Neuron (in vitro differentiated cells): ENCODE measurements around the gene TP53I13.

Source experiments
- H2AFZ ChIP-seq: one replicate; pipeline ENCODE4 v1.6.1; 2013; ENCODE audit warnings: low read depth, mild to moderate bottlenecking, inconsistent platforms, low read length, moderate library complexity
- H3K27me3 ChIP-seq: one replicate; pipeline ENCODE4 v1.6.1; 2013; ENCODE audit warnings: low read length; ENCODE audit not compliant: insufficient read depth
- H3K36me3 ChIP-seq: one replicate; pipeline ENCODE4 v1.6.1; 2013; ENCODE audit warnings: low read length; ENCODE audit not compliant: insufficient read depth
- H3K4me1 ChIP-seq: one replicate; pipeline ENCODE4 v1.6.1; 2013; ENCODE audit warnings: low read length; ENCODE audit not compliant: insufficient read depth
- H3K4me3 ChIP-seq: 2 replicates; pipeline ENCODE4 v1.5.1; 2013; ENCODE audit warnings: mild to moderate bottlenecking, low read length, moderate library complexity
- H3K9me3 ChIP-seq: one replicate; pipeline ENCODE4 v1.6.1; 2013; ENCODE audit warnings: low read length

Gene TP53I13

DNA sequence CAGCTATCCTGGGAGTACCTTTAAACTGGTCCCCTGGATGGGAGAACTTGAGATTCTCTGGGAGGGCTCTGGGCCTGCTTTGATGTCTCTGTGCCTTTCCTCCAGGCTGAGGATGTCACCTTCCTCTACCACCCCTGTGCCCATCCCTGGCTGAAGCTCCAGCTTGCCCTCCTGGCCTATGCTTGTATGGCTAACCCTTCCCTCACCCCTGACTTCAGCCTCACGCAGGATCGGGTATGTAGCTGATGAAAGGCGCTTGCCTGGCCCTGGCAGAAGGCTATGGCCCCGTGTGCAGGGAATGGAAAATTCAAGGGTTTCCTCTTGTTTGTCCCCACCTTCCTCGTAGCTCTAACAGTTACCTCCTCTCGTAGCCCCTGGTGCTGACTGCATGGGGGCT is 3.0 kb downstream of the TP53I13 start:
- Histone ChIP-seq H3K9me3 (no peaks in the 10 kb centered on the region), H3K4me1 (peaks cover 8% of the 10 kb centered on the region), H3K27me3 (no peaks in the 10 kb centered on the region), H2AFZ (no peak overlapping the region), H3K4me3 (no peak overlapping the region), H3K36me3 (peaks cover 52% of the 10 kb centered on the region)

DNA sequence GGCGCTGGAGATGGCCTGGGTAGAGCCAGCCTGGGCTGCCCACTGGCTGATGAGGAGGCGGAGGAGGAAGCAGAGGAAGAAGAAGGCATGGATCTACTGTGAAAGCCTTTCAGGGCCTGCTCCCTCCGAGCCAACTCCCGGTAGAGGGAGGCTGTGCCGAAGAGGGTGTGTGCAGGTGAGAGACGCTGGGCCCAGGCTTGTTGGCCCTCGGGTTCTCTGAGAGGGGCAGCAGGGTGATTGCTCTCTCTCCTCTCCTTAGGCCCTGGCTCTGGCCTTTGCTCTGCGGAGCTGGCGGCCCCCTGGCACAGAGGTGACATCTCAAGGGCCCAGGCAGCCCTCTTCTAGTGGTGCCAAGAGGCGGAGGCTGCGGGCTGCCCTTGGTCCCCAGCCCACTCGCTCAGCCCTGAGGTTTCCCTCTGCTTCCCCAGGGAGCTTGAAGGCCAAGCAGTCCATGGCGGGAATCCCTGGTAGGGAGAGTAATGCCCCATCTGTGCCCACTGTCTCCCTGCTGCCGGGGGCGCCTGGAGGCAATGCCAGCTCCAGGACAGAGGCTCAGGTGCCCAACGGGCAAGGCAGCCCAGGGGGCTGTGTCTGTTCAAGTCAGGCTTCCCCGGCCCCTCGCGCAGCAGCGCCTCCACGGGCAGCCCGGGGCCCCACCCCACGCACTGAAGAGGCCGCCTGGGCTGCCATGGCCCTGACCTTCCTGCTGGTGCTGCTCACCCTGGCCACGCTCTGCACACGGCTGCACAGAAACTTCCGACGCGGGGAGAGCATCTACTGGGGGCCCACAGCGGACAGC is 3.6 kb downstream of the TP53I13 start:
- Histone ChIP-seq H3K27me3 (no peaks in the 10 kb centered on the region), H3K4me1 (peaks cover 8% of the 10 kb centered on the region), H2AFZ (no peak overlapping the region), H3K36me3 (peaks cover 58% of the 10 kb centered on the region), H3K4me3 (no peak overlapping the region), H3K9me3 (no peaks in the 10 kb centered on the region)

DNA sequence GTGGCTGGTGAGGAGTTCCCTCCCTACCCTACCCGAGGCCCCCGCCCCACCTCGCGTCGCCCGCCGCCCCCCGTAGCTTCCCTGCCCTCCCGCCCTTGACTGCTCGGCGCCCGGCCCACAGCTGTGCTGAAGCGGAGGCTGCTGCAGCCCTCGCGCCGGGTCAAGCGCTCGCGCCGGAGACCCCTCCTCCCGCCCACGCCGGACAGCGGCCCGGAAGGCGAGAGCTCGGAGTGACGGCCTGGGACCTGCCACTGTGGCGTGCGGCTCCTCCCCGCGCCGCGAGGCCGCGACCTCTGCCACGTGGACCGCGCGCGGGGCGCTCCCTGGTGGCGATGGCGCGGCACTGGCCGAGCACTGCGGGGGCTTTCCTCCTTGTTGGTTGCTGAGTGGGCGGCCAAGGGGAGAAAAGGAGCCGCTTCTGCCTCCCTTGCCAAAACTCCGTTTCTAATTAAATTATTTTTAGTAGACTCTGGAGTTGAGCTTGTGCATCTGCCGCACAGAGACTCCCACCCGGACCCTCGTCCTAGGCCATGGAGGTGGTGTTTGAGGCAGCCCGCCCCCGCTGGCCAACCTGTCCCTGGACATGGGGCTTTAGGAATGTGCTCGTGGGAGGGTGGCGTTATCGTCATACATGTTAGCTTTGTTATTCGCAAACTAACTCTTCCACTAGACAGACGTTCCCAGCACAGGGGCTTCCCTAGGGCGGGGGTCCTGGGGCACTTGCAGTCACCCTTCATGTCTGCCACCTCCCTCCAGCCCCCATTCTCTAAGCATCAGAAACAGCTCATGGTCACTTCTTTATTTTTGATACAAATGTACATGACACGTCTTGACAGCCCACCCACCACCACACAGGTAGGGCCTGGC is 4.4 kb downstream of the TP53I13 start:
- no peak overlapping the region for H2AFZ ChIP-seq
- peaks cover 8% of the 10 kb centered on the region for H3K4me1 ChIP-seq
- peaks cover 66% of the 10 kb centered on the region for H3K36me3 ChIP-seq
- H3K4me3 ChIP-seq: no peak overlapping the region
- no peaks in the 10 kb centered on the region for H3K27me3 ChIP-seq
- no peaks in the 10 kb centered on the region for H3K9me3 ChIP-seq

DNA sequence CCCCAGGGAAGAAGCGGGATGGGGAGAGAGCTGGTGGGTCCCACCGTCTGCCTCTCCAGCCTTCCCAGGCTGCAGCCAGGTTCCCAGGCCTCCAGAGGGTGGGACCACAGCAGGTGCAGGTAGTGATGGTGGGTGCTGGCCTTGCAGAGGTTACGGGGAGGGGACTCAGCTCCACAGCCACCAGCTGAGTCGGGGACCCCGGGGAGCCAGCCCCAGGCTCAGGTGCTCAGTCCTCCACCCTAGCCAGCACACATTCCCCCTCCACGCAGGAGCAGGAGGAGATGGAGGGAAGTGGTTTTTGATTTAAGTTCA is 5.0 kb downstream of the TP53I13 start:
- Histone ChIP-seq H3K4me3 (no peak overlapping the region), H3K36me3 (peaks cover 70% of the 10 kb centered on the region), H3K27me3 (no peaks in the 10 kb centered on the region), H2AFZ (no peak overlapping the region), H3K9me3 (no peaks in the 10 kb centered on the region), H3K4me1 (peaks cover 8% of the 10 kb centered on the region)

DNA sequence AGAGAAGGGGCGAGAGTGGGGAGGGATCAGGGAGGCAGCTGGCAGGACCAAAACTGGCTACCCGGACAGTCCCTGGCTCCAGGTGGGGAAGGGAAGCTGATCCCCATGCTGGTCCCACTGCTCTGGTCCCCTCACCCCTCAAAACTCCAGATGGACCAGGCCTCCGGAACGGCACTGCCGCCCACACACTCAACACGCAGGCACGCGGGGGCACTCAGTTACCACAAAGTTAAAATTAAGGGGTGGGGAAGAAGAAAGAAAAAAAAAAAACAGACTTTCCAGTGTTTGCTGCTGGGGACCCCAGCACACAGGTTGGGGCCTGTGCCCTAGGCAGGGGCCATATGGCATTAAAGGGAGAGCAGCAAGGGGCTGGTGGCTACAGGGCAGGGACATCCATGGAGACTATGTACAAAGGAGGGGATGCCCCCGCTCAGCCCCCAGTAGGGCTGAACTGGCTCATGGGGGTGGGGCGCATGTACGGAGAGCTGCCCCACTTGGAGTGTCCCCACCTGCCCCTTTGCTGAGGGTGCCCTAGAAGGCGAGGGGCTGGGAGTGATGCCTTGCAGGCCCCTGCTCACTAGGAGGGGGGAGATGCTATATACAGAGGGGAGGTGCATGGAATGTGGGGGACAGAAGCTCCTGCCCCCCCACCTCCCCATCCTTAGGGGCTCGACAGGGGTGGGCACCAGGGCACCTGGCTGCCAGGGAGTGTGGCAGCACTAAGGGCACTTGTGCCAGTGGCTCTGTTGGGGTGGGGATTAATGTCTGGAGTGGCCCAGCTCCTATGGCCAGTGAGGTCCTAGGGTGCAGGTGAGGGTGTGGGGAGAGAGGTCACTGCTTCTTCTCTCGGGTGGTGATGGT is 5.6 kb downstream of the TP53I13 start:
- no peak overlapping the region for H2AFZ ChIP-seq
- no peak overlapping the region for H3K4me3 ChIP-seq
- H3K4me1 ChIP-seq: peaks cover 7% of the 10 kb centered on the region
- H3K36me3 ChIP-seq: peaks cover 75% of the 10 kb centered on the region
- no peaks in the 10 kb centered on the region for H3K27me3 ChIP-seq
- no peaks in the 10 kb centered on the region for H3K9me3 ChIP-seq

DNA sequence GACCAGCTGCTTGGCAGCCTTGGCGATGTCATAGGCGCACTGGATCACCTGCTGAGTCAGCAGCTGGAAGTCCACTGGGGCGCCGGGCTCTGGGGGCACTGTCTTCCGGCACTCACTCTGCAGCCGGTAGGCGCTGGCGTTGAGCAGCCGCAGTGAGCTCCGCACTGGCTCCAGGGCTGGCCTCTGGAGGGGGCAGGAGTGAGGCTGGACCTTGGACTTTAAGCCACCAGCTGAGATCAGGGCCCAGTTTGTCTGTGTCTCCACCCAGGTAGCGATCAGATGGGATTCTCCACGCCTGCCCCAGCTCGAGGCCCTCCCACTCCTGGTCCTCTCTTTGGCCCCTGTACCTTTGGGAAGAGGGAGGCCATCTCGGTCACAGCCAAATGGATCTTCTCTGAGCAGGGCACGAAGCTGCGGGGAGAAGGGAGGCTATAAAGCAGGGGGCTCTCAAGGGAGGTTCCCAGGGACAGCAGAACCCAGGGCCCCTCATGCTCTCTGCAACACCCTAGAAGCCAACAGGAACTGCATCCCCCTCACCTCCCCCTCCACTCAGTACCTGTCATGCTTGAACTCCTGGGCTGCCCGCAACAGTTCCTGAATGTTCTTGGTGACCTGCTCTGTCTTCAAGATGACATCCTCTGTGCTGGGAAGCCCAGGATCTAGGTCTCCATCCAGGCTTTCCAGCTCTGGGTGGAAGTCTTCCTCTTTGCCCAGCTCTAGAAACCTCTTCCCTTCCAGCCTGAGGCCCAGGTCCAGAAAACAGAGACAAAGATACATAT is 6.4 kb downstream of the TP53I13 start:
- no peaks in the 10 kb centered on the region for H3K4me1 ChIP-seq
- H3K27me3 ChIP-seq: no peaks in the 10 kb centered on the region
- peaks cover 75% of the 10 kb centered on the region for H3K36me3 ChIP-seq
- H2AFZ ChIP-seq: no peak overlapping the region
- no peak overlapping the region for H3K4me3 ChIP-seq
- no peaks in the 10 kb centered on the region for H3K9me3 ChIP-seq

DNA sequence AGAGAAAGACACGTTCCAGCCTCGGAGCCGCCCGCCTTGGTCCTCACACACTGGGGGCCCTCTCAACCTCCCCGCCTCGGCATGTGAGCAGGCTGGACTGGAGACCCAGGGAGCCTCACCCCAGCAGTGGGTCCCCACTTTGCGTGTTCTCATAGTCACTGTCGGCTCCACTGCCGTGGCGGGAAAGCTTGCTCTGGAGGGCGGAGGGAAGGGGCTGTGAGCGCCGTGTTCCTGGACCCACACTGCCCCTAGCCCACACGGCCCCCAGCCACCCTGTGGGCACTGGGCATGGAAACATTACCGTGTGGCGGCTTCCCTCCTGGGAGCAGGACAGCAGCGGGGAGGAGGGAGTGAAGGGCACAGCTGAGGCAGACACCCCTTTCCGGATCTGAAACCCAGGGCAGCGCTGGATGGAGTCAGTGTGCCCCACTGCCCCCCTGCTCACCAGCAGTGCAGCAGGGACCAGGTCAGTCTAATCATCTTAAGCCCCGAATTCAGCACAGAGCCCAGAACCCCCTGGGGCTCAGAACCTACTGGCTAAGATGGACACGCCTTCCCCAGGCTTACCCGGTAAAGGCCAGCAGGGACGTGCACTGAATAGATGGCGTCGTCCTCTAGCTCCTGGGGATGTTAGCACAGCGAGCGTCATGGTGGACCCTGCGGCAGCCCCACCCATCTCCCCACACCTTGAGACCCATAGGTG is 7.2 kb downstream of the TP53I13 start:
- Histone ChIP-seq H2AFZ (no peak overlapping the region), H3K4me1 (no peaks in the 10 kb centered on the region), H3K4me3 (no peak overlapping the region), H3K27me3 (no peaks in the 10 kb centered on the region), H3K9me3 (no peaks in the 10 kb centered on the region), H3K36me3 (peaks cover 75% of the 10 kb centered on the region)

DNA sequence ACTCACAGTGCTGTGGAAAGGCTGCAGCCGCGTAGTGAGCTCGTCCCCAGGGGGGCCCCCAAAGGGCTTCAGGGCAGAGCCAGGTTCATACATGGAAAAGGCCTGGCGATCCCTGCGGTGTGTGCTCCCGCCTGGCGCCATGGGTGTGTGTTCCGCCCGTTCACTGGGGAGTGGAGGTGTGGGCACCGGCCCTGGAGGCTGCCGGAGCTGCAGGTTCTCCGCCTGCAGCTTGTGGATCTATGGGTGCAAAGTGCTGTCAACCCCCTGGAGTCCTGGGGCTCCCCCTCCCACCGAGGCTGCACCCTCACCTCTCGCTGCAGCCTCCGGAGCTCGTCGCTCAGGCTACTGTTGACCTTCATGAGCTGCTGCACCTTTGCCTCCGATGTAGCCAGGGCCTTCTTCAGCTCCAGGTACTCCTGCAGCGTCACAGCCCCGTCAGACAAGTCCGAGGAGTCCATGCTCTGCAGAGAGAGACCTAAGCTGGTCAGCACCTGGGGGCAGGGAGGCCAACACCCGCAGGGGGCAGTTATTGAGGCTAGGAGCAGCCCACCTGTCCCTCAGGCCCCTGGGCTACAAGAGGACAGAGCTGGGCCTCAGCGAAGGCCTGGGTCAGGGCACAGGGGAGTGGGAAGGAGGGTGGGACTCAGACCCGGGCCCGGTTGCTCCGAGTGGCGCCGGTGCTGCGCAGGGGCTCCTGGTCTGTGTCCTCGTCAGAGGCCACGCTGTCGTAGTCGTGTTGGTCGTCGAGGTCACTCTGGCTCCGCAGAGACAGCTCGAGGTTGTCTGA is 7.9 kb downstream of the TP53I13 start:
- Histone ChIP-seq H3K36me3 (peaks cover 74% of the 10 kb centered on the region), H3K4me3 (no peak overlapping the region), H2AFZ (no peak overlapping the region), H3K4me1 (peaks cover 4% of the 10 kb centered on the region), H3K27me3 (no peaks in the 10 kb centered on the region), H3K9me3 (no peaks in the 10 kb centered on the region)

DNA sequence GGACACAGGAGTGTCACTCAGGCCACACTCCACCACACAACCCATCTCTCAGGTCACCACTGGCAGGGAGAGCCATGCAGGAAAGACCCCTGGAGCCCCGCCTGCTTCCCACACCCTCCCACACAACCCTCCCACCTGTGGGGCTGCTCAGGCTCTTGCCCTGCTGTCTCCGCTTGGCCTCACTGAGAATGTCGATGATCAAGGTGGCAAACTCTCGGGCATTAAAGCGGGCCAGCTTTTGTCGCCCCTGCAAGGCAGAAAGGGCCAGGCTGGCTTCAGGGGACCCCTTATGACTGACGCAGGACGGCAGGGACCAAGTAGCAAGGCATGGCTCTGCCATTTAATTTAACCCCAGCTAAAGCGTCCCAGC is 8.5 kb downstream of the TP53I13 start:
- H3K4me3 ChIP-seq: no peak overlapping the region
- H2AFZ ChIP-seq: no peak overlapping the region
- H3K36me3 ChIP-seq: peaks cover 71% of the 10 kb centered on the region
- H3K27me3 ChIP-seq: no peaks in the 10 kb centered on the region
- H3K9me3 ChIP-seq: no peaks in the 10 kb centered on the region
- peaks cover 6% of the 10 kb centered on the region for H3K4me1 ChIP-seq

DNA sequence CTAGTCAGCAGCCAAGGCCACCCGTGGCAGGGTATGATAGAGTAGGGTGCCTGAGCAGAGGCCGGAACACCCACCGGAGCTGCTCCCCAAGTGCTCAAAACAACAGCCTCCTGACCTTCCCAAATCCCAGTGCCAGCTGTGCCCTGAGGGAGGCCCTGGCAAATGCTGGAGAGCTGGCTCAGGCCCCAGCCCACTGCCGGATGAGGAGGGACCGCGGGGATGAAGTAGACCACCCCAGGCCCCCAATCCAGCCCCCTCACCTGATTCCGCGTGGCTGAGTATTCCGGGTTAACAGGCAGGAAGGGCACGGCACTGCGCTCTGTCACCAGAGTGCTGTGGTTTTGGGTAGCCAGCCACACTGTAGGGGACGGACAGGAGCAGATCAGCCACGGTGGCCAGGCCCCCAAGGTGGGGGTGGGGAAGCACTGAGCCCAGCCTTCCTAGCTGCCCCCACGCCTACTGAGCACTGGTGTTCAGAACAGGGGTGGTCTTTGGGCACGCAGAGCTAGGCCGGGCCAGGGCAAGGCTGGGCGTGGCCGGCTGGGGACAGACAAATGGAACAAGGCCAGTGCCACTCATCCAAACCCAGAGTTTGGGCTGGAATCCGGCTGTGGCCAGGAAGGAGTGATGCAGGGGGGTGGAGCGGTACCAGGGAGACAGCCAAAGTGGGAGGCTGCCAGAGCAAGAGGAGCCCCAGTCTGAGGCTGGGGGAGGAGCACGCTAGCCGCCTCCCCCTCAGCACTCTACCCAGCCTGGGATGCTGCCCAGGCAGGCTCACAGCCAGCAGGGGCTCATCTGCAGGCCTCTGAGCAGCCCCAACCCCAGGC is 9.1 kb downstream of the TP53I13 start:
- Histone ChIP-seq H3K27me3 (no peaks in the 10 kb centered on the region), H2AFZ (no peak overlapping the region), H3K4me1 (peaks cover 6% of the 10 kb centered on the region), H3K4me3 (no peak overlapping the region), H3K9me3 (no peaks in the 10 kb centered on the region), H3K36me3 (peaks cover 72% of the 10 kb centered on the region)
